HG03196 (cell line): ENCODE measurements around the gene ABCA4.

Experiments used
- ATAC-seq: cut with Tn5 transposase; IDR thresholded peaks from one replicate; pipeline ENCODE4 v1.9.1; 2021; ENCODE audit not compliant: unreplicated experiment

Gene ABCA4

DNA sequence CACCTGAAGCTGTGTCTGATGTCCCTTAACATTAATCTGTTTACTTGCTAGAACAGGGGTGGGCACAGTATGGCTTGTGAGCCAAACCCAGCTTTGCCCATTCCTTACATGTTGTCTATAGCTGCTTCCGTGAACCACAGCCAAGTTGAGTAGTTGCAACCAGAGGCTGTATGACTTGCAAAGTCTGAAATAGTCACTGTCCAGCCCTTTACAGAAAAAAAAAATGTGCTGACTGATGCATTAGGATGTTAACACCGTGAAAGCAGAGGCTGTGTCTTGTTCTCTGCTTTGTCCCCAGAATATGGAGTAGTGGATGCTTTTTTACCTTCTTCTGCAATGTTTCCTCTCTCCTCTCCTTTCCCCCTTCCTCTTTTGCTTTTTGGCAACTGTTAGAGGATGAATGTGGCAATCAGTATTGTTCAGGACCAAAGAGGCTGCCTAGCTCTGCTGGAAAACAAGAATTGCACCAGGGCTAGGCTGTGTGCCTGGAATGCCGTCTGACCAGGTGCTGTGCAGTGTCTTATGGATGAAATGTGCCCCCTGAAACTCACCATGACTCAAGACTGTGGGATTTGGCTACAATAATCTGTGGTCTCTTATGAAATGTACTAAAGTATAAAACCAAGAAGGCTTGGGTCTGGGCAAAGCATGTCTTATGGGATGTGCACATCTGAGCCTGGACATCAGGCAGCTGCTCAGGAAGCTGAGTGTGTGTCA is 132.2 kb downstream of the ABCA4 start:
- ATAC-seq, result no peak

DNA sequence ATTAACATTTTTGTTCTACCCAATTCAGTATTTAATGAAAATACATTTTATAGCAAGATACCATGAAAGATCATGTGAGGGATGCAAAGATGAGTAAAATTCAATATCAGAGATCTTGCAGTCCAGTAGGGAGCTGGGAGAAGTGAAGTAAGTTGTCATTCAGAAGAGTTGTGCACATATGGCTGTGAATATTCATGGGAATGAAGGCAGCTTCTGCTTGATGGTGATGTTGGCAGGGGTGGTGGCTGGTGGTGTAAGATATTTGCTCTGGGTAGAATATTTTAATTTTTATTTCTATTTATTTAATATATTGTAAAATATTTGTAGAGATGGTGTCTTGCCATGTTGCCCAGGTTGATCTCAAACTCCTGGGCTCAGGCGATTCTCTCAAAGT is 139.7 kb downstream of the ABCA4 start:
- ATAC-seq, result no peak

DNA sequence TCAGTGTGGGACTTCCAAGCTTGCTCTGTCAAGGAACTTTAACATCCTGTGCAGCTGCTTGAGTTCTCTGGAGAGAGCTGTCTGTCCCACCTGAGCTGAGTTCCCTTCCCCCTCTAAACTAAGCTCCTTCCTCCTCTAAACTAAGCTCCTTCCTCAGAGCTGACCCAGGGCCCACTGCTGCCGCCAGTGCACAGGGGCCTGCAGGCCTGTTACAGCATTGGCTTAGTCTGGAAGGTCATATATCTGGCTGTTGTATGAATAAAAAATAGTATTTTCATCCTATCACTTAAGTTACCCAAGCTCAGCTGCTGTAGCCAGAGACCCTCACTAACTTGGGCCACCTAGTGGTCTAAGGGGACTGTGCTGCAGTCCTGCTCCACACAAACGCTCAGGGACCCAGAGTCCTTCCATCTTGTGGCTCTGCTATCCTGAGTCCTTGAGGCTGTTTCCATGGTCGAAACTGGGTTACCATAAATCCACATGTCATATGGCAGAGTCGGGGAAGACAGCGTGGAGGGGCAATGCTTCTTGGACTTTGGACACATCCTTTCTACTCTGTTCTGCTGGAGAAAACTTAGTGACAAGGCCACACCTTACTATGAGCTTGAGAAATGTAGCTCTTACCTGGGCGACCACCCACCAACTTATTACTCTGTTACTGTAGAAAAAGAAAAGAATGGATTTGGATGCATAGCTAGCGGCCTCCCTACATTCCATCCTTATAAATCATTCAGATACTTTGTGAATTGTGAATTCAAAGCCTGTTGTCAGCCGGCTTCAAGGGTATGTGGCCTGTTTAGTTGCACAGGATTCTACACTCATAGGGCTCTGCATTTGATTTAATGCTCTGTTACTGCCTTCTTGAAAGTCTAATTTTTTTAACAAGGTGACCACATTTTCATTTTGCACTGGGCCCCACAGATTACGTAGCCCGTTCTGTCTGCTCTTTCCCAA is 140.4 kb downstream of the ABCA4 start:
- ATAC-seq, result no peak

DNA sequence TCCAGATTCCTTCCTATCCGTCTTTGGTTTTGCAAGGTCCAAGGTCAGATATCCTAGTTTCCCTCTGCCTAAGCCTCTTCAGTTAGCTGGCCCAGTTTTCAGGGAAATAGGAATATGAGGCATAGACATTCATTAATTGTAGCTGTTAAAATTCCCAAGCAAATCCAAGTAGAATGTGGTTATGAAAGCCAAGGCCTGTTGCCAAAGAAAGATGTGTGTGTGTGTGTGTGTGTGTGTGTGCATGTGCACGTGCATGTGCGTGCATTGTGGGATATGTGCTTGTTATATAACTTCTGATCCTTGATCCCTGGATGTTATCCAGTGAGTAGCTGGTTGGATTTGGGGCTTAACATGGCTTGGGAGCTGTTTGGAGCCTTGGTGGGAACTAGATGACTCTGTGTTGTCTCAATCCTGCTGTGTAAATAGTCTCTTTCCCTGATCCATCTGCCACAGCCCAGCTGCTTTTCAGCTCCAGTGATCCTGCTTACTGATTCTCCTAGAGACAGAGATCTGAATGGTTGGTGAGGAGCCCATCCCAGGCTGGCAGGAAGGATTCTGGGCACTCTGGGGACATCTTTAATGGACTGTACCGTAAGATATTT is 141.1 kb downstream of the ABCA4 start:
- ATAC-seq, result no peak

DNA sequence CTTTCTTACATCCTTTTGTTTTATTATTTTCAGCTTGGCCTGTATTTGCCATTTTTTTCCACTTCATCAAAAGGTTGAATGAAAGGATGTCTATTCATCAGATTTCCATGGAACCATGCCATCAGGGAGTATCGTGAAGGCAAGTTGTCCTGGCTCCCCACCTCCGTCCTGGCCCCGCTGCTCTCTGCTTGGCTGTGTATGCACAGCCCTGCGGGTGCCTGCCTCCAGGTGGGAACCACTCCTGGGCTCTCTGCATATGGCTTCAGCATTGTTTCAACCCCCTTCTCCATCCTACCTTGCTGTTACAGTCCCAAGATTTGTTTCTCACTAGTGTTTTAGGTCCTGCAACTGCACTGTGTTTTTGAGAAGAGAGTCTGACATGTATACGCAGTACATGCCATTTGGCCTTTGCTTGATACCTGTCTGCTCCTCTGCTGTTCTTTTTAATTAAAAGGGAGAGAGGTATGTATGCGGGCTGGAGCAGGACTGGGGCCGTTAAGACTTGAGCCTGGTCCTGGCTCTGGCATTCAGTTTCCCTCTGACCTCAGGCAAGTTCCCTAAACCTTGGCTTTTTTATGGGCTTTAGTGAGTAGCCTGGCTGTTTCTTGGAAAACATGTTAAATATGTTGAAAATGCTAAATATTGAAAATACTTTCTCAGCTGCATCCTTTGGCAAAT is 141.8 kb downstream of the ABCA4 start:
- ATAC-seq, result no peak

DNA sequence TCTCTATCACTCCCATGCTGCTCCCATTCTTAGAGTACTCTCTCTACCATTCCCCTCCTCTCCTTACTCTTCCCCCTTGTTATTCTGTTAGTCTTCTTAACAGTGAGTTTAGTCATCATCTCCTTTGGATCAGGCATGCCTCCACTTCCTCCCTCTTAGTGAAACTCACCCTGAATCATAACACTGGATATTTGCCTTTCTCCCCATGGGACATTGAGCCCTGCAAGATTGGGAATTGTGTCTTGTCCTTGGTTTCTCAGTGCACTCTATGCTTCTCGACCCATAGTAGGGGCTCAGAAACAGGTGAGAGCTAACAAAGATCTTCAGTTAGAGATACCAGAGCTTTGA is 143.4 kb downstream of the ABCA4 start:
- no peak for ATAC-seq

DNA sequence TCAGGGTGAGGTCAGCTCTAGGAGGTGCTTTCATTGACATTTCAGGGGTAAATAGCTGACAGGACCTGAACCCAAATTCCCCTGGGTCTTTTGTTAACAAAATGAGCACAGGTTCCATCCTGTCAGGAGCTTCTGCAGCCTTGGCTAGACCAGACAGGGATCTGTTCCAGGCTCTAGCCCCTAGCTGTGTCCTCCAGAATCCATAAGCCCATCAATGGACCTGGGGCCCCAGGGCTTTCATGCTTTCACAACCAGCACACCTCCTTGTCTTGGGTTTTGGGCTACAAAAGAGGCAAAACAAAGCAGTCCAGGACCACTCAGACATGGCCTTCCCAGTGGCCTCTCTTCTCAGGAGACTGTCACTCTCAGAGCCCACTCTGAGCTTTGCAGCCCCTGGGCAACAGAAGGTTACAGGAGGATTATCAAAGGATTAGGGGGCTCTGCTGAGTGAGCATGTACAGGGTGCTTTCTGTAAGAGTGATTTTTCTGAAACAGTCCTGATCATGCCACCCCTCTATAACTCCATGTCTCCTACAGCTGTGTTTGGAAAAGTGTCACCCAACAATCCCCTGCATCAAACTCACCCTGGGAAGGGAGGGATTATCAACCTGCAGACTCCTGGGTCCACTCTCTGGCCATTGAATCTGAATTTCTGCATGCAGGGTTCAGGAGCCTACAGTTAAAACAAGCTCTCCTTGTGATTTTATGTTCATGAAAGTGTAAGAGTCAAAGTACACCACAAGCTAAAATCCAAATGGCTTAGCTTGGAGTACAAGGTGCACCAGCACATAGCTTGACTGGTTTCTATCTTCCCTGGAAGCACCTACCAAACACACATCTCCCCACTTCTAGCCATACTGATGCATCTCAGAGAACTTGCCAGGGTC is 144.0 kb downstream of the ABCA4 start:
- no peak for ATAC-seq

DNA sequence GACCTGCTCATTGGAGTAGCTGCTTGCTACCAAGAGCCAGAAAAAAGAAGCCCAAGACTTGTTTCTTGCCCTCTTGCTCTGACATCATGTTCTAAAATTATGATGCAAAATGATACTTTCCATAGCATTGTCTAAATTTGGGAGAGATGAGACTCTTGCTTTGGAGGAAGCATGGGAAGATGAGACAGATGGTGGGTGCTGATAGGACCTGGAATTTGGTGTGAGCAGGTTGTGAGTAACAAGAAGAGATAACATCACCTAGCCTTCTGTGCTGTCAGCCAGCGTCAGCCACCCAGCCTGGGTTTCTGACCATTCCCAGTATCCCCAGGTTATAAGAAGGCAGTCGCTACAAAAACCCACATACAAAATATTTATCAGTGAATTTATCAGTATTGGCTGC is 144.7 kb downstream of the ABCA4 start:
- no peak for ATAC-seq

DNA sequence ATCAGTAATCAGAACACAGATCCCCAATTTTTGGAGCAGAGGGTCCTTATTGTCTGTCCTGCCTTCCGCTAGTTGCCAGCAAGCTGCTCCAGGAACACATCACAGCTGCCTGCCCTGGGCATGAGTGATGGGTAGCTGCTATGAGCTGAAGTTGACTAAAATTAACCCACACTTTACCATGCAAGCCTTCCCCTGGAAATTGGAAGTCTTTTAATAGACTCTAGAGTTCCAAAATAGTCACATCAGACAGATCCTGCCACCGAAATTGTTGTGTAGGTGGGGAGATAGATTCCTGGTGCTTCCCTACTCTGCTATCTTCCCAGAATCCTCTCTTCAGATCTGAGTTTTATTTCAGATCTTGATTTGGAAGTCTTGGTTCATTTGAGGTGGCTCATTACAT is 148.6 kb downstream of the ABCA4 start:
- ATAC-seq, result no peak

DNA sequence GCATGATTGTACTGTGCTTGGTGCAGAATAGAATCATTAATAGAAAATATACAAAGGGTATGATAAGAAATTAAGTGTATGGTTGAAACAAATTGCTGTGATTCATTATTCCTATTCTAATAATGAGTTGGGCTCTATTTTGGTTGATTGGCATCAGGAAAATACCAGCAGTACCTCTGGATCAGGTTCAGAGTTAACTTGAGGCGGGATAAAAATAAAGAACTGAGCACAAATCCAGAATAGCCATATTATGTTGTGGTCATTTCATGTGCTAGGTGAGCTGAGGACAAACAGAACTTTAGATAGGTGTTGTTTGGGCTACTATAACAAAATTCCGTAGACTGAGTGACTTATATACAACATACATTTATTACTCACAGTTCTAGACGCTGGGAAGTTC is 151.1 kb downstream of the ABCA4 start:
- ATAC-seq, result no peak

DNA sequence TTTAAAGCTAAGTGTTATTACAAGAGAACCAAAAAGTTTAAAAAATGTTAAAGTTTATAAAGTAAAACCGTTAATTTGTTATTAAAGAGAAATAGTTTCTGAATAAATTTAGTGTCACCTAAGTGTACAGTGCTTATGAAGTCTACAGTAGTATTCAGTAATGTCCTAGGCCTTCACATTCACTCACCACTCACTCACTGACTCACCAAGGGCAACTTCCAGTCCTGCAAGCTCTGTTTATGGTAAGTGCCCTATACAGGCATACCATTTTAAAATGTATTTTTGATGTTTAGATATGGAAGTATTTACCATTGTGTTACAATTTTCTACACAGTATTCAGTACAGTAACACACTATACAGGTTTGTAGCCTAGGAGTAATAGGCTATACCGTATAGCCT is 151.6 kb downstream of the ABCA4 start:
- ATAC-seq, result no peak

DNA sequence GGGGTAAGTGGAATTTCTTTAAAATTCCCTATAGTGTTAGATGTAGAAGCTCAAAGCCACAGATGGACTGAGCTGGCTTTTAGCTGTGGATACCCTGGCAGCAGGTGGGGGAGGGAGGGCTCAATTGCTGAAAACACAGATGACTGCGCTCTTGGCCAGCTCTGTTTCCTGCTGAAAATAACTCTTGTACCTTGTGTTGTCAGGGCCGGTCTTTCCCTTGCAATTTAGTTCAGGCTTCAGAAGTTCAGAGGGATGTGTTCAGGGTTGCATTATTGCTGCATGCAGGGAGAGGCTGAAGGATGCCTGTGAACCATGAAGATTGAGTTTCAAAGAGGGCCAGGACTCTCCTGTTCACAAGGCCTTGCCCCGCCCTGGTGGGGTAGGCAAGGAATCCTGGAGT is 153.6 kb downstream of the ABCA4 start:
- no peak for ATAC-seq

DNA sequence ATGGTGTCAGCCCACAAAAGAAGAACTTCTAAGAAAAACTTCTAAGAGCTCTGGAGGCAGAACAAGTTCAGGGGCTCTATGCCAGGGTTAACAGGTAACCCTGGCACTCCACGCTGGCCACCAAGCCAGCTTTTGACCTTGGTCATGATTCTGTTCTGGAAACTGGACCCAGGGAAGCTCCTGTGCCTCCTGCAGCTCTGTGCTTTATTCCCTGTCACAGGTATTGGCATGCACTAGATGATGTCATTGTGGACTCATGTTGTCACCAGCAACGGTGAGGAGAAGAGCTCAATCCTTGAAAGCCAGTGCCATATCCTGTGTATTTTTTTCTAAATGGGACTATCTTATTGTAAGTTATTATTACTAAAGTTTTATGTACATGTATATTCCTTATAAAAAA is 155.1 kb downstream of the ABCA4 start:
- no peak for ATAC-seq

DNA sequence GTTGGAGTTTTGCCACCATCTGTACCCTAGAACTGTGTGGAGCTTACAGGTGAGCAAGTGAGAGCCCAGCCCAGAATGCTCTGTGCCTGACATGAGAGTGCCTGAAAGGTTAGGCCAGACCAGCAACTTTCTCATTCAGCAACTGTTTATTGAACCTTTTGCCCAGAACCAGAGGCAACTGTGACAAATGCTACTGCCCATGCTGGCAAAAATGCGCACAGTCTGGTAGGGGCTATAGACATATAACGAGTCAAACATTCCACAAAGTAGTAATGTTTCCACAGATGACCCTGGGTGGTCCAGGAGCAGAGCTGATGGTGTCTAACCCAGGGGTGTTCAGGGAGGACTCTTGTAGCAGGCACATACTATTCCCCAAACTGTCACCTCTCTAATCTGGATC is 155.7 kb downstream of the ABCA4 start:
- no peak for ATAC-seq

DNA sequence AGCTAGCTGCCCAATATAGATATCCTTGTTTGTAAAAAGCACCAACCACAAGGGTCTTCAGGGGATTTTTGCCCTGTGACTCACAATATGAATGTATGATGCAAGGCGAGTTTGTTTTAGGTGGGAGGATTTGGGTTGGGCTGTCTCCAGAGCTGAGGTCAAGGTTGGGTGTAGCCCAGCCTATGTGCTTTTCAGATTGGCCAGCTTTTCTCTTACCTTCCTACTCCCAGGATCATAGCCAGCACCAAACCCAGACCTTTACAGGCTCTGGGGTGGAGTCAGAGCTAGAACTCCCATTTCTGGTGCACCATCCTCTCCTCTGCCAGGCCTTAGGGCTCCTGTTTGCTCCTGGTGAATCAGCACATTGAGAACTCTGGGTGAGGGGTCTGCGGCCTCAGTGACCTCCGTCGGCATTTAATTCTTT is 156.2 kb downstream of the ABCA4 start:
- no peak for ATAC-seq

DNA sequence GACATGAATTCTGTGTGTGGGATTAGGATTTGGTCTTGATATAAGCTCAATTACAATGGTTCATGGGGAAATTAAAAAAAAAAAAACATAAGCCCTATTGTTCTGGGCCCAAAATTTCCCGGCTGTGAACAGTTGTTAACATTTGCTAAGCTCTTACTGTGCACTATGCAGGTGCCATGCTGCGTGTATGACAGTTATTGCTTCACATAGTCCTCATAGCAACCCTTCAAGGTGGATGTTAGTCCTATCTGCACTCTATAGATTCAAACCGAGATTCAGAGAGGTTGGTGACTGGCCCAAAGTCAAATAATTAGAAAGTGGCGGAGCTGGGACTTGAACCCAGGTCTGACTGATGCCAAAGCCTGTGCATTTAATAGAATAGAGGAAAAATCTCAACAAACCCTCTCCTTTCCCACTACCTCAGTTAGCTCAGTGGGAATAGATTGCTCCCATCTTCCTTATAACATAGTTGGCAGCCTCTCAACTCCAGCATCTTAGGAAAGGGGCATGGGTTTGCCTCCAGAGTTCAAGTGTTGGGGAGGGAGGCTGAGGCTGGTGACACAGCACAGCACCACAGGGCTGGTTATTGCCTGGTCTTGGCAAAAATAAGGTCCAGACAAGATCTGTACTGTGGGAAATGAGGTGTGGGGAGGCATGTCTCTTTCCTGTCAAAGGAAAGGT is 156.7 kb downstream of the ABCA4 start:
- no peak for ATAC-seq

DNA sequence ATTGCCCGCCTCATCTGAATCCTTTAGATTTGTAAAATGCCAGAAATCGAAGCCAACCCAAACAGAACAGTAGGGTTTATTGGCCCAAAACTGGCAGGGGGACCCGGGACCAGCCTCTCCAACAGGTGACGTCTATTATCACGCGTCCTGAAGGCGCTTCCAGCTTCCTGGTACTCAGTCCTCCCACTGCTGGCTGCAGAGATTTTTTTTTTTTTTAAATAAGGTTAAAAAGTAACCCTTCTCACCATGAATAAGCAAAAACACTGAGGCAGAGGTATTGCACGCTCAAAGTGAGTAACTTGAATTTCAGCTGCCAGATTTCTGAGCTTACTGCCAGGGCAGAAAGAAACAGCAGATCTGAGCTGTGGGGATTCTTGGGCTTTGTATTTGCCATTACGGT is 157.4 kb downstream of the ABCA4 start:
- ATAC-seq, result no peak

DNA sequence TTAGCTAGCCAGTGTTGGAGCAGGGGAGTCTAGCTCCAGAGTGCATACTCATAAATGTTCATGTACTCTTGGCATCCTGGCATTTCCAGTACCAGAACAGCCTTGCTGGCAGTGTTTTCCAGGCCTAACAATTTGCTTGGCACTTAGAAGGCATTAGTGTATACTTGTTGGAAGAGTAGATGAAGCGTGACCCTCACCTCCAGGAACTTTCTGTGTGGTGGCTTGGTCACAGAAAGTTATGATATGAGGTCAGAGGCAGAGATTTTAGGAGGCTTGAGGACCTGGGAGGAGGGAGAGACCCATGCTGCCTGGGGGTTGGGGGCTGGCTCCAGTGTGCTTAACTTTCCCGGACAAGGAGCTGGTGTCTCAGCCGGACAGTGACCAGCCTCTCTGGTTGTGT is 159.0 kb downstream of the ABCA4 start:
- no peak for ATAC-seq

DNA sequence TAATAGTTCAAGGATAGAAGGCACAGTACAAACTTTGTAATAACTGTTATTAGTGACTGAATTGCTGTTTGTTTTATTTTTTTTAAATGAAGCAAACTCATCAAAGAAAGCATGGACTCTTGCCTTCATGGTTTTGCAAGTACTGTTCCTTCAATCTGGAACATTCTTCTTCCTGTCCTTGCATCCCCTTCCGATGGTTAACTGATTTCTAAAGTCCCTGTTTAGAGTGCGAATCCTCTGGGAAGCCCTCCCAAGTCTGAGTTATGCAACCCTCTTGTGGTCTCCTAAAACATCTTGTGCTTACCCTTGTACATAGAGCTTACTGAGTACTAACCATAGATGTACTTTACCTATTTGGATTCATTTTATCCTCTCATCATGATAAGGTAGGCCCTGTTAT is 159.5 kb downstream of the ABCA4 start:
- ATAC-seq, result no peak

DNA sequence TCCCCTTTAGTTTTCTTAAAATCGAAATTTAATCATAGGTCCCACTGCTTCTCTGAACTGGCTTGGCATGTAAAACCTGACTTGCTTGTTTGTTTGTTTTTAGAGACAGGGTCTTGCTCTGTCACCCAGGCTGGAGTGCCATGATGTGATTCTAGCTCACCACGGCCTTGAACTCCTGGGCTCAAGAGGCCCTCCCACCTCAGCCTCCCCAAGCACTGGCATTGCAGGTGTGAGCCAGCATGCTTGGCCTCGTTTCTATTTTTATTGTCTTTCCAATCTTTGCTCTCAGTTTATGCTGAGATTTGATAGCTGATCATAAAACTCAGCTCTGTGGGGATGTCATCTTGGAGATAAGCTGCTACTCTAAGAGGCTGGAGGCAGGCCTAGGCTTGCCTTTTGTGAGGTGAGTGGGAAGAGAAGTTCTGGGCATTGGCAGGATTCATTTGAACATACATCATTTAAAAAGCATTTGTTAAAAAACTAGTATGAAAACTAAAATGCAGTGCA is 160.3 kb downstream of the ABCA4 start:
- ATAC-seq, result no peak
